OCI-LY3 (cell line): ENCODE results near the gene KRT35.

ENCODE experiments used
- H2AFZ ChIP-seq: fragments of 200-600, 300-600 bp; shearing (Covaris generic); 2 replicates; pipeline ENCODE4 v1.6.0; 2014; ENCODE audit warnings: antibody characterized with exemption, low read depth, low read length
- H3K27ac ChIP-seq: fragments of 200-600, 300-600 bp; sonication (generic); 2 replicates; pipeline ENCODE4 v1.5.1; 2014; ENCODE audit warnings: mild to moderate bottlenecking, low read length, moderate library complexity, mixed read lengths
- H3K27me3 ChIP-seq: fragments of 200-600, 300-600 bp; sonication (generic); 2 replicates; pipeline ENCODE4 v1.6.1; 2014; ENCODE audit warnings: low read depth, low read length, mixed read lengths
- H3K36me3 ChIP-seq: fragments of 200-600, 300-600 bp; sonication (generic); replicated peaks from 2 replicates; pipeline ENCODE3; 2014; ENCODE audit warnings: low read depth, low read length, mixed read lengths
- H3K4me1 ChIP-seq: fragments of 300-600, 200-600 bp; sonication (generic); 2 replicates; pipeline ENCODE4 v1.6.1; 2014; ENCODE audit warnings: low read length, mixed read lengths
- H3K4me2 ChIP-seq: fragments of 200-600, 300-600 bp; sonication (generic); 2 replicates; pipeline ENCODE4 v1.6.1; 2014; ENCODE audit warnings: low read length, mixed read lengths
- H3K4me3 ChIP-seq: fragments of 300-600, 200-600 bp; sonication (generic); 2 replicates; pipeline ENCODE4 v1.5.1; 2014; ENCODE audit warnings: antibody characterized with exemption, mild to moderate bottlenecking, low read length, moderate library complexity
- H3K79me2 ChIP-seq: fragments of 300-600, 200-600 bp; shearing (Covaris generic); 2 replicates; pipeline ENCODE4 v1.6.1; 2014; ENCODE audit warnings: mild to moderate bottlenecking, low read length, mixed read lengths
- H3K9ac ChIP-seq: fragments of 300-600, 200-600 bp; shearing (Covaris generic); 2 replicates; pipeline ENCODE4 v1.6.0; 2014; ENCODE audit warnings: mild to moderate bottlenecking, low read length, moderate library complexity
- H3K9me3 ChIP-seq: fragments of 200-600, 300-600 bp; shearing (Covaris generic); 2 replicates; pipeline ENCODE4 v1.6.1; 2014; ENCODE audit warnings: low read length, mixed read lengths; ENCODE audit not compliant: insufficient read depth
- H4K20me1 ChIP-seq: fragments of 200-600, 300-600 bp; sonication (generic); 2 replicates; pipeline ENCODE4 v1.6.1; 2016; ENCODE audit warnings: low read length, mixed read lengths; ENCODE audit not compliant: insufficient read depth
- CTCF ChIP-seq: fragments of 200-600, 300-600 bp; sonication (generic); IDR thresholded peaks from 2 replicates; pipeline ENCODE4 v1.5.1; 2014; ENCODE audit warnings: antibody characterized with exemption, low read length, low read depth
- EZH2phosphoT487 ChIP-seq: fragments of 200-600 bp; shearing (Covaris generic); IDR thresholded peaks from 2 replicates; pipeline ENCODE4 v1.6.1; 2018; ENCODE audit warnings: antibody characterized with exemption, mixed run types, low read depth

KRT35 gene

GRCh38 chr17:41503202-41503601 lies 22.3 kb upstream of the KRT35 start:
- Histone ChIP-seq H3K4me2 (no peak overlapping the region), H3K4me1 (peaks cover 9% of the 10 kb centered on the region), H2AFZ (no peak overlapping the region), H3K9me3 (no peaks in the 10 kb centered on the region), H3K79me2 (no peaks in the 10 kb centered on the region), H3K27ac (no peak overlapping the region), H3K36me3 (no peaks in the 10 kb centered on the region), H3K9ac (no peak overlapping the region), H3K4me3 (no peak overlapping the region), H3K27me3 (no peaks in the 10 kb centered on the region), H4K20me1 (no peaks in the 10 kb centered on the region)
- TF ChIP-seq CTCF (no peak), EZH2phosphoT487 (no peak)

- Histone ChIP-seq H3K27ac (no peak overlapping the region), H2AFZ (no peak overlapping the region), H3K4me2 (no peak overlapping the region)
Observed at GRCh38 chr17:41500131-41500911, 19.4 kb upstream of the KRT35 start.

GRCh38 chr17:41499714-41500113 lies 18.8 kb upstream of the KRT35 start:
- H3K4me2 ChIP-seq = no peak overlapping the region
- no peaks in the 10 kb centered on the region for H3K36me3 ChIP-seq
- H4K20me1 ChIP-seq = no peaks in the 10 kb centered on the region
- H3K9ac ChIP-seq = no peak overlapping the region
- no peak for TF ChIP-seq EZH2phosphoT487
- no peak for TF ChIP-seq CTCF
- H3K27ac ChIP-seq = no peak overlapping the region
- no peaks in the 10 kb centered on the region for H3K9me3 ChIP-seq
- no peak overlapping the region for H2AFZ ChIP-seq
- H3K4me3 ChIP-seq = no peak overlapping the region
- no peaks in the 10 kb centered on the region for H3K79me2 ChIP-seq
- H3K27me3 ChIP-seq = no peaks in the 10 kb centered on the region
- H3K4me1 ChIP-seq = peaks cover 14% of the 10 kb centered on the region

More at GRCh38 chr17:41500131-41500911, 19.4 kb upstream of the KRT35 start:
- Histone ChIP-seq H3K27me3 (no peaks in the 10 kb centered on the region), H3K4me1 (peaks cover 14% of the 10 kb centered on the region), H4K20me1 (no peaks in the 10 kb centered on the region), H3K9me3 (no peaks in the 10 kb centered on the region), H3K4me3 (no peak overlapping the region), H3K36me3 (no peaks in the 10 kb centered on the region), H3K79me2 (no peaks in the 10 kb centered on the region), H3K9ac (no peak overlapping the region)
- TF ChIP-seq EZH2phosphoT487 (no peak), CTCF (no peak)

GRCh38 chr17:41498276-41498675 lies 17.3 kb upstream of the KRT35 start:
- Histone ChIP-seq H2AFZ (no peak overlapping the region), H3K9ac (no peak overlapping the region), H3K4me2 (no peak overlapping the region), H3K27ac (no peak overlapping the region), H3K79me2 (no peaks in the 10 kb centered on the region), H3K9me3 (no peaks in the 10 kb centered on the region), H3K27me3 (no peaks in the 10 kb centered on the region), H3K4me3 (no peak overlapping the region), H3K36me3 (no peaks in the 10 kb centered on the region), H4K20me1 (no peaks in the 10 kb centered on the region), H3K4me1 (peaks cover 14% of the 10 kb centered on the region)
- no peak for TF ChIP-seq CTCF
- TF ChIP-seq EZH2phosphoT487 = no peak
